Left cardiac atrium (tissue), 4 donors: ENCODE measurements around the gene RFTN1. TPM values are rescaled to one million over a fixed set of nuclear protein-coding genes. Genes with fewer than 3 reads are reported as not detected.

Experiments
- ATAC-seq, 2 donors: fragments of 200-7000 bp; cut with Tn5 transposase; one replicate each; pipeline ENCODE4 v1.9.1; 2020; ENCODE audit warnings: mild to moderate bottlenecking in 2 of 2, moderate library complexity in 2 of 2
- DNase-seq: peaks from one replicate; pipeline ENCODE4 v3.0.0-alpha.2; 2020
- intact Hi-C, 2 donors: fragments of 100-400 bp; cut with DNase I; formaldehyde crosslinking; loops; one replicate each; pipeline versions ENCODE4 v1.14.1 to v1.15.1; 2022 to 2023
- total RNA-seq, 2 donors: library from RNA; stranded (reverse); fragmentation: NEBNext Ultra II Directional; extraction: Animal tissue kit (Norgen Biotek cat#: 25700); gene quantifications; one replicate each; pipeline ENCODE4 v1.2.1, GENCODE V29; 2021
- donor health status: DM: no; HTN: yes; CAD: no.
- donor health status: DM: no; HTN: yes; CAD: no; lungs with severe emphysema.
- donor health status: DM: yes; HTN: yes; CAD: no.
- donor health status: Dilated cardiomyopathy.

RFTN1 gene
- total RNA-seq, 2 donors from 2014 or later = 28.0 to 28.8 TPM

GRCh38 chr3:16402451-16402850 lies 111.0 kb downstream of the RFTN1 start:
- ATAC-seq = no peak
- DNase-seq = no peak
- intact Hi-C loops = no loop called here

- no peak for DNase-seq
- ATAC-seq = no peak
- intact Hi-C loops = no loop called here
Measured at GRCh38 chr3:16401273-16401672, 112.2 kb downstream of the RFTN1 start.

GRCh38 chr3:16400106-16400931 lies 113.2 kb downstream of the RFTN1 start:
- ATAC-seq (peak in 1 of 2 donors; percentile 9), DNase-seq (no peak)
- intact Hi-C loops = no loop called here

- intact Hi-C loops = loop anchor here in 1 of 2 donors (10.0 kb wide), 1 partner anchor 115 kb away; the partner anchor contains the start of gene RFTN1
- peak; percentile 38 for DNase-seq
- peak; percentile 79 to 87 for ATAC-seq
Measured at GRCh38 chr3:16399473-16399872, 114.0 kb downstream of the RFTN1 start.

- ATAC-seq (peak in 1 of 2 donors; percentile 16), DNase-seq (no peak)
- intact Hi-C loops = loop anchor here in 1 of 2 donors (10.0 kb wide), 1 partner anchor 116 kb away; the partner anchor contains the start of gene RFTN1
Measured at GRCh38 chr3:16398648-16399047, 114.9 kb downstream of the RFTN1 start.

DNA sequence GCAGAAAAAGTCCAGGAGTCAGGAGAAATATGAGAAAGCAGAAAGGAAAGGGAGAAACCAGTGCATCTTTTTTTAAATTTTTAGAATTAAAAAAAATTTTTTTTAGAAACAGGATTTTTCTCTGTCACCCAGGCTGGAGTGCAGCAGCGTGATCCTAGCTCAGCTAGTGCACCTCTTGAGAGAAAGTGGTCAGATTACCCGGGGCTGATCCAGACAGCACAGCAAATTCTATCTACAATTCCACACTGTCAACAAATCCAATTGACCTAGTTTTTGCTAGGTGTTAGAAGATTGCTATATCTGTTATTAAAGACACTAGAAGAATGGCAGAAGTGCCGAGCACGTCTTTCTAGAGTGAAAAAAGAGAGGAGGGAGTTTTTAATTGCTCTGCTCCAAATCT lies 117.3 kb downstream of the RFTN1 start:
- intact Hi-C loops = loop anchor here in 1 of 2 donors (10.0 kb wide), 1 partner anchor 119 kb away; the partner anchor contains the start of gene RFTN1
- no peak for DNase-seq
- peak in 1 of 2 donors; percentile 22 for ATAC-seq

- ATAC-seq (no peak), DNase-seq (no peak)
- intact Hi-C loops = loop anchor here in 1 of 2 donors (10.0 kb wide), 1 partner anchor 120 kb away; the partner anchor contains the start of gene RFTN1
Measured at GRCh38 chr3:16395212-16395611, 118.3 kb downstream of the RFTN1 start.

DNA sequence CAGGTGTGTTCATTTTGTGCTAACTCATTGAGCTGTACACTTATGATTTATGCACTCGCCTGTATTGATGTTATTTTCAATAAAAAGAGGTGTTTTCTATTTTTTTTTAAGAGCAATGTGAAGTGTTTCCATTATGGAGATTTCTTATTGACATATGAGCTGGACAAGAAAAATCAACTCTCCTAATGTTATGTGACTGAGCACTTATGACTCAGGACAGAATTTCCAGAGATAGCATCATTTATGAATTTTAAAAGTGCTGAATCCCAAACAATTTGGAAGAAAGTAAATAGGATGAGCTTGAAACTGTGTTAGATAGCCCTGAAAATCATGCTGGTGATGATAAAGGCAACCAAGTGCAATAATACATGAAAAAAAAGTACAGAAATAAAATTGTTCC lies 118.9 kb downstream of the RFTN1 start:
- DNase-seq (no peak), ATAC-seq (no peak)
- intact Hi-C loops = loop anchor here in 1 of 2 donors (10.0 kb wide), 1 partner anchor 120 kb away; the partner anchor contains the start of gene RFTN1

GRCh38 chr3:16392717-16393116 lies 120.8 kb downstream of the RFTN1 start:
- no peak for ATAC-seq
- intact Hi-C loops = loop anchor here in 1 of 2 donors (10.0 kb wide), 1 partner anchor 122 kb away; the partner anchor contains the start of gene RFTN1
- DNase-seq = no peak

DNA sequence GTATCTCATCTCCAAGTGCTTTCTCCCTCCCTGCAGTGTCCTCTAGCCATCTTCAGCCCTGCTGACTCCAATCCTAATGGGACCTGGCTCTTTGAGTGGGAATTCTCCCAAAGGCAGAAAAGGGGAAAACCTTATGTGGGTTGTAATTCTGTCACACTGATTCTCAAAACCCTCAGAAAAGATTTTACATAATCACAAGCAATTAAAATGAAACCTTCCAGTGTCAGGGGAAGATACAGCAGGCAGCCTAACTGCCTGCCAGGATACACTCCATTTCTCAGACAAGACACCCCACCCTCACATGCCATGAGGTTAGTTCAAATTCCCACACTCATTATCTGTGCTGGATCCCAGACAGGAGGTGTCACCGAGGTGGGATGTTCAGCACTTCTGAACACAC lies 121.4 kb downstream of the RFTN1 start:
- intact Hi-C loops = loop anchor here in 1 of 2 donors (10.0 kb wide), 1 partner anchor 123 kb away; the partner anchor contains the start of gene RFTN1
- no peak for ATAC-seq
- no peak for DNase-seq

GRCh38 chr3:16390581-16390980 lies 122.9 kb downstream of the RFTN1 start:
- no peak for DNase-seq
- no peak for ATAC-seq
- intact Hi-C loops = loop anchor here in 1 of 2 donors (10.0 kb wide), 1 partner anchor 124 kb away; the partner anchor contains the start of gene RFTN1

GRCh38 chr3:16388850-16389441 lies 124.6 kb downstream of the RFTN1 start:
- DNase-seq (no peak), ATAC-seq (peak; percentile 35 to 39)
- intact Hi-C loops = no loop called here

DNA sequence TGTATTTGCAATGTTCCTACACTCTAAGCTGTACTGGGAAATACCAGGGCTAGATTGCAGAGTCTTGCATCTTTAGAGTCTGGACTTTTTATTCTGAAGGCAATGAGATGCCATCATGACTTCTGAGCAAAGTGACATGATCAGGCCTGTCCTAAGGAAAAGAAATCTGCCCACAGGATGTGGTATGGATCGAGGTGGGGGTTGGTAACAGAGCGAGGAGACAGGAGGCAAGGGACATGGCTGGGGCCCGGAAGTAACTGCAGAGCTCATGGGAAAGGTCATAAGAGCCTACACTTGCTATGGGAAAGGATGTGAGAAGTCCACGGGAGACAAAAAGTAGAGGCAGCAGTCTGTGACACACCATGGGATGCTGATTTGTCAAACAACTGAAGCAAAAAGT lies 126.9 kb downstream of the RFTN1 start:
- intact Hi-C loops = no loop called here
- DNase-seq (no peak), ATAC-seq (no peak)

GRCh38 chr3:16385151-16385550 lies 128.3 kb downstream of the RFTN1 start:
- intact Hi-C loops = no loop called here
- ATAC-seq (no peak), DNase-seq (no peak)

- DNase-seq = no peak
- ATAC-seq = no peak
- intact Hi-C loops = no loop called here
Measured at GRCh38 chr3:16383864-16384263, 129.6 kb downstream of the RFTN1 start.

DNA sequence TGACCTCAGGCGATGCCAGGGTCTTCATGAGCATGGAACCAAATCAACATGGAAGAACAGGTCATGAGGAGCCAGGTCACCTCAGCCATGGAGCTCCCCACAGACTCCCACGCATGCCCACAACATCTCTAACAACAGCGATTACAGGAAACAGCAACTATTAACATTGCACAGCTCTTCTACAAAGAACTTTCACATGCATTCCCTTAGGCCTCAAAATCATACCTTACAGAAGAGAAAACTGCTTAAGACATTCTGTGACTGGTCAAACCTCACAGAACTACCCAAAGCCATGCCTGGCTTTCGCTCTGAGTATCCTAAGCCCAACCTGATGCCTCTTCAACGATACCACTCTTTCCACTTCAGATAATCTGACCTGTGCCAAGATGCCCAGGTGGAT lies 130.7 kb downstream of the RFTN1 start:
- DNase-seq = no peak
- intact Hi-C loops = no loop called here

GRCh38 chr3:16381426-16381825 lies 132.1 kb downstream of the RFTN1 start:
- DNase-seq (no peak), ATAC-seq (no peak)
- intact Hi-C loops = no loop called here

More for the DNA sequence above, 130.7 kb downstream of the RFTN1 start:
- no peak for ATAC-seq

DNA sequence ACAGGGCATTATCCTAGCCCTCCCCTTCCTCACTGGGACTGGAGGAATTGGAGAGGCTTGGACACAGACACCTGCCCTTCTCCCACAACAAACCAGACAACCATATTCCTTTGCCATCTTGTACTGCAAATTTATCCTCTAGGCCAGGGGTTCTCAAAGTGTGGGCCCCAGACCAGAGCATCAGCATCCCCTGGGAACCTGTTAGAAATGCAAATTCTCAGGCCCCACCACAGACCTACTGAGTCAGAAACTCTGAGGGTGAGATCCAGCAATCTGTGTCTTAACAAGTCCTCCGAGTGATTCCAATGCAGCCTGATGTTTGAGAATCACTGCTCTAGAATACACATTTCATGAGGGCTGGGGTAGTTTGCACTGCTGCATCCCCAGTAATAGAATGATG lies 133.1 kb downstream of the RFTN1 start:
- ATAC-seq (no peak), DNase-seq (no peak)
- intact Hi-C loops = no loop called here

DNA sequence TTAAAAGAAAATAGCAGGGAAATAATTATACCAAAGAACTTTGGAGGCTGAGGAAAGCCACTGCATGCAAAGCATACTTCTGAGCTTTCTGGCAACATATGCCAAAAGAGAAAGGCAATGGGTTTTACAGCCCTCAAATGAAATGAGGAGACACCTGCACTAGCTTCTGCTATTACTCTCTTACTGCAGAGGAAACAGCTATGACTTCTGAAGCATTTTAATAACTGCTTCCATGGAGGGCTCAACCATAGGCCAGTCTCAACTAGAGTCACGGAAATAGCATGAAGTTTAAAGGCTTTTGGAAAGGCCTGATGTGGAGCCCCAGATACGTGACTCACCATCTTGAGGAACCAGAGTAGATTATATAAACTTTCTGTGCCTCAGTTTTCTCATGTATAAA lies 133.7 kb downstream of the RFTN1 start:
- ATAC-seq (no peak), DNase-seq (no peak)
- intact Hi-C loops = no loop called here

GRCh38 chr3:16378920-16379319 lies 134.6 kb downstream of the RFTN1 start:
- ATAC-seq (peak in 1 of 2 donors; percentile 18), DNase-seq (no peak)
- intact Hi-C loops = no loop called here
